Urothelium cell line (cell line): ENCODE measurements around the gene SYNGR1.
"Not testable (repeated sequence)": the region's sequence is repeated elsewhere in the genome, so short reads cannot be mapped to it uniquely, and the experiment has no call there.

Experiments
- DNase-seq: peaks from one replicate; pipeline ENCODE4 v3.0.0; 2011; ENCODE audit warnings: low spot score, mixed read lengths
- FAIRE-seq: peaks from 2 replicates; lab custom pipeline; 2011; peaks lifted over from hg19 to GRCh38; lab: Jason Lieb, UNC

Gene SYNGR1

GRCh38 chr22:39405346-39406085, 55.7 kb downstream of the SYNGR1 start:
- DNase-seq (no peak), FAIRE-seq (no peak)

- DNase-seq, result no peak
- no peak for FAIRE-seq
Measured at GRCh38 chr22:39408173-39408572, 58.4 kb downstream of the SYNGR1 start.

- DNase-seq (no peak), FAIRE-seq (no peak)
Measured at GRCh38 chr22:39408807-39409206, 59.0 kb downstream of the SYNGR1 start.

GRCh38 chr22:39409516-39410029, 59.8 kb downstream of the SYNGR1 start:
- no peak for DNase-seq
- no peak for FAIRE-seq

GRCh38 chr22:39410264-39410663, 60.5 kb downstream of the SYNGR1 start:
- DNase-seq (no peak), FAIRE-seq (no peak)

GRCh38 chr22:39411828-39412365, 62.1 kb downstream of the SYNGR1 start:
- not testable (repeated sequence) for DNase-seq, FAIRE-seq

- FAIRE-seq, DNase-seq: not testable (repeated sequence)
Measured at GRCh38 chr22:39413204-39413603, 63.4 kb downstream of the SYNGR1 start.

GRCh38 chr22:39414377-39414776, 64.6 kb downstream of the SYNGR1 start:
- FAIRE-seq (no peak), DNase-seq (no peak)

- no peak for DNase-seq
- no peak for FAIRE-seq
Measured at GRCh38 chr22:39414886-39415285, 65.1 kb downstream of the SYNGR1 start.

- FAIRE-seq (peak; percentile 62), DNase-seq (no peak)
Measured at GRCh38 chr22:39415506-39415905, 65.7 kb downstream of the SYNGR1 start.

- FAIRE-seq (no peak), DNase-seq (no peak)
Measured at GRCh38 chr22:39416319-39416718, 66.5 kb downstream of the SYNGR1 start.

- FAIRE-seq (no peak), DNase-seq (no peak)
Measured at GRCh38 chr22:39417641-39418040, 67.8 kb downstream of the SYNGR1 start.

- FAIRE-seq (peak; percentile 9), DNase-seq (no peak)
Measured at GRCh38 chr22:39418696-39419095, 68.9 kb downstream of the SYNGR1 start.

- DNase-seq (no peak), FAIRE-seq (no peak)
Measured at GRCh38 chr22:39419096-39419495, 69.3 kb downstream of the SYNGR1 start.

- no peak for DNase-seq
- FAIRE-seq, result no peak
Measured at GRCh38 chr22:39419911-39420310, 70.1 kb downstream of the SYNGR1 start.

- no peak for FAIRE-seq
- no peak for DNase-seq
Measured at GRCh38 chr22:39421691-39422090, 71.9 kb downstream of the SYNGR1 start.

GRCh38 chr22:39422101-39422500, 72.3 kb downstream of the SYNGR1 start:
- no peak for FAIRE-seq
- DNase-seq, result no peak

GRCh38 chr22:39422721-39423120, 72.9 kb downstream of the SYNGR1 start:
- no peak for FAIRE-seq

GRCh38 chr22:39423976-39424375, 74.2 kb downstream of the SYNGR1 start:
- FAIRE-seq (peak; percentile 79), DNase-seq (no peak)

More at GRCh38 chr22:39422721-39423120, 72.9 kb downstream of the SYNGR1 start:
- no peak for DNase-seq

- FAIRE-seq, result no peak
Measured at GRCh38 chr22:39426380-39427043, 76.7 kb downstream of the SYNGR1 start.

GRCh38 chr22:39427751-39428596, 78.2 kb downstream of the SYNGR1 start:
- FAIRE-seq (peak; percentile 85), DNase-seq (no peak)

More at GRCh38 chr22:39426380-39427043, 76.7 kb downstream of the SYNGR1 start:
- DNase-seq, result no peak
